HepG2 (cell line): ENCODE data around the gene LIMA1. TPM values are rescaled to one million over a fixed set of nuclear protein-coding genes. Genes with fewer than 3 reads are reported as not detected.

Experiments
- ATF1 ChIP-seq: IDR thresholded peaks from 2 replicates; pipeline ENCODE4 v1.6.1; 2016; ENCODE audit warnings: mild to moderate bottlenecking, control low read depth
- CEBPG ChIP-seq: IDR thresholded peaks from 2 replicates; pipeline ENCODE4 v1.6.1; 2016
- CSRNP1 ChIP-seq: sonication (generic); formaldehyde crosslinking; IDR thresholded peaks from 2 replicates; pipeline ENCODE4 v1.8.1; 2023; ENCODE audit warnings: mild to moderate bottlenecking, missing genetic modification reagents
- EP300 ChIP-seq, 3 experiments: sonication (generic) in 1 of 3; formaldehyde crosslinking in 1 of 3; IDR thresholded peaks; 2 replicates each; pipeline versions ENCODE4 v1.5.1 to v1.6.1; 2011 to 2020; ENCODE audit warnings: low read depth in 2 of 3, low read length in 2 of 3, borderline replicate concordance in 1 of 3, improper control_type of control experiment in 1 of 3, mild to moderate bottlenecking in 1 of 3, missing genetic modification reagents in 1 of 3, moderate library complexity in 1 of 3
- ETV6 ChIP-seq: sonication (generic); formaldehyde crosslinking; conservative IDR thresholded peaks from 2 replicates; pipeline ENCODE4 v1.4.0; 2020; ENCODE audit warnings: missing genetic modification reagents
- HOXA5 ChIP-seq: sonication (generic); formaldehyde crosslinking; IDR thresholded peaks from 2 replicates; pipeline ENCODE4 v1.4.0; 2020; ENCODE audit warnings: missing genetic modification reagents
- IKZF4 ChIP-seq: sonication (generic); formaldehyde crosslinking; IDR thresholded peaks from 2 replicates; pipeline ENCODE4 v1.5.1; 2020; ENCODE audit warnings: borderline replicate concordance, mild to moderate bottlenecking, low read depth, missing genetic modification reagents; ENCODE audit errors: not compliant biosample characterization
- IRF1 ChIP-seq: sonication (generic); formaldehyde crosslinking; IDR thresholded peaks from 2 replicates; pipeline ENCODE4 v1.4.0; 2020; ENCODE audit warnings: low read depth, mild to moderate bottlenecking, missing genetic modification reagents
- KAT2B ChIP-seq: fragments of 150-350 bp; IDR thresholded peaks from 2 replicates; pipeline ENCODE4 v1.6.1; 2014; ENCODE audit warnings: low read depth, low read length, borderline replicate concordance
- KLF13 ChIP-seq: sonication (generic); formaldehyde crosslinking; IDR thresholded peaks from 2 replicates; pipeline ENCODE4 v1.4.0; 2020; ENCODE audit warnings: mild to moderate bottlenecking, missing genetic modification reagents
- NCOA1 ChIP-seq: sonication (generic); formaldehyde crosslinking; IDR thresholded peaks from 2 replicates; pipeline ENCODE4 v1.9.0; 2021; ENCODE audit warnings: missing genetic modification reagents
- NCOA2 ChIP-seq: sonication (generic); formaldehyde crosslinking; IDR thresholded peaks from 2 replicates; pipeline ENCODE4 v1.8.0; 2022; ENCODE audit warnings: inconsistent platforms
- NCOR1 ChIP-seq: fragments of 200-600 bp; sonication (generic); IDR thresholded peaks from 2 replicates; pipeline ENCODE4 v1.7.0; 2017; ENCODE audit warnings: antibody characterized with exemption, low read length, borderline replicate concordance
- RXRB ChIP-seq: IDR thresholded peaks from 2 replicates; pipeline ENCODE4 v1.6.1; 2016; ENCODE audit warnings: borderline replicate concordance, missing genetic modification reagents, missing compliant biosample characterization
- SOX6 ChIP-seq, 2 experiments: fragments of 450-650 bp in 1 of 2; sonication (generic) in 1 of 2; formaldehyde crosslinking in 1 of 2; IDR thresholded peaks; 2 replicates each; pipeline versions ENCODE4 v1.4.0 to v1.6.1; 2017 to 2020; ENCODE audit warnings: antibody characterized with exemption in 1 of 2, mild to moderate bottlenecking in 1 of 2, missing genetic modification reagents in 1 of 2
- THAP9 ChIP-seq: sonication (generic); formaldehyde crosslinking; IDR thresholded peaks from 2 replicates; pipeline ENCODE4; 2020; ENCODE audit warnings: missing genetic modification reagents, mild to moderate bottlenecking, borderline replicate concordance
- TRIM22 ChIP-seq: fragments of 450-650 bp; IDR thresholded peaks from 2 replicates; pipeline ENCODE4 v1.6.1; 2017
- YY1 ChIP-seq: IDR thresholded peaks from 2 replicates; pipeline ENCODE4 v1.6.1; 2011; ENCODE audit warnings: low read length, low read depth, moderate library complexity, mild to moderate bottlenecking; ENCODE audit not compliant: insufficient read depth, insufficient replicate concordance
- ZBTB7B ChIP-seq: sonication (generic); formaldehyde crosslinking; IDR thresholded peaks from 2 replicates; pipeline ENCODE4 v1.4.0; 2020; ENCODE audit warnings: missing genetic modification reagents
- ZFP36 ChIP-seq: fragments of 150-350 bp; IDR thresholded peaks from 2 replicates; pipeline ENCODE4 v1.6.1; 2018; ENCODE audit warnings: borderline replicate concordance, low read length, low read depth; ENCODE audit not compliant: partially characterized antibody
- ZFP36L2 ChIP-seq: sonication (generic); formaldehyde crosslinking; IDR thresholded peaks from 2 replicates; pipeline ENCODE4 v1.4.0; 2020; ENCODE audit warnings: missing genetic modification reagents
- ZNF12 ChIP-seq: sonication (generic); formaldehyde crosslinking; IDR thresholded peaks from 2 replicates; pipeline ENCODE4 v1.5.0; 2020; ENCODE audit warnings: missing genetic modification reagents
- polyA plus RNA-seq, 8 experiments: library from polyadenylated mRNA; depleted of rRNA in 3 of 8; stranded (reverse) in 7 of 8; unstranded in 1 of 8; fragments of >200 nt; fragmentation: Illumina TruSeq in 4 of 8; extraction: Trizol in 4 of 8; gene quantifications; 2 replicates each; pipeline versions ENCODE4 v1.2.1 to v1.2.3, GENCODE V29; 2011 to 2016; ENCODE audit warnings: low read depth in 4 of 8, missing spikeins in 1 of 8, mixed read lengths in 1 of 8; ENCODE audit not compliant: insufficient read depth in 1 of 8
- total RNA-seq, 5 experiments: library from RNA; depleted of rRNA; stranded (reverse); fragments of >200 nt; fragmentation: Illumina TruSeq; extraction: Trizol; gene quantifications; 2 replicates each; pipeline ENCODE4 v1.2.3, GENCODE V29; 2016; ENCODE audit warnings: low read depth in 1 of 5
- TF ChIP-seq, protein P1 (sequence below): sonication (generic); formaldehyde crosslinking; IDR thresholded peaks from 2 replicates; pipeline ENCODE4 v1.8.1; 2023; ENCODE audit warnings: mild to moderate bottlenecking, missing genetic modification reagents, borderline replicate concordance

LIMA1 gene
- total and polyA plus RNA-seq, 2 of the 13 experiments (the other 11 are each of a cell fraction or from before 2014, with no cell fraction given): 13.0 to 19.8 TPM

DNA sequence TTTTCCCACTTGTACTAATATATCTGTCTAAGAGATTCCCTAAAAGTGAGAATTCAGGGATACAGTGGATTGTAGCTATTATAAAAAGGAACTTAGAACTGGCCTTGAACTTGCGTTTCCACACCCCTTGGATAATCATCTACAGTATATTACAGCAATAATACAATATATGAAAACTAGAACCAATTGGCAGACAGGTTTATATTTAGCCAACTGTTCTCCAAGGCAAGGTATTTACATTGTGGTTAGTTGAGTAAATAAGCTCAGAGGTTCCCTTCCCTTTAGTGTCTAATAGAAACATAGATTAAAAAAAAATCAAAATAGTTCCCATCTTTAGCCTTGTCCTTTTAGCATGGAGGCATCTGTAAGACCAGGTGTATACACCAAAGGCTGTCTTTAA, 42.1 kb downstream of the LIMA1 start (continued):
- peak; percentile 38 for TF ChIP-seq CEBPG (CRISPR knock-in tag)
- no peak for TF ChIP-seq ZBTB7B (CRISPR knock-in tag)
- TF ChIP-seq KAT2B: no peak
- TF ChIP-seq NCOR1: peak; percentile 84; the same call in 1 of the 2 replicates
- no peak for TF ChIP-seq TRIM22
- no peak for TF ChIP-seq SOX6 (IDR thresholded peaks at IDR 0.05)
- TF ChIP-seq SOX6 (CRISPR knock-in tag; IDR thresholded peaks at IDR 0.05): peak; percentile 52; the same call in 1 of the 2 replicates
- TF ChIP-seq NCOA2: peak; percentile 83
- TF ChIP-seq THAP9 (CRISPR knock-in tag): no peak
- no peak for TF ChIP-seq YY1
- TF ChIP-seq RXRB (CRISPR knock-in tag): peak; percentile 59; the same call in 1 of the 2 replicates
- TF ChIP-seq ATF1: no peak
- no peak for TF ChIP-seq ZNF12 (CRISPR knock-in tag)
- TF ChIP-seq, protein P1, sequence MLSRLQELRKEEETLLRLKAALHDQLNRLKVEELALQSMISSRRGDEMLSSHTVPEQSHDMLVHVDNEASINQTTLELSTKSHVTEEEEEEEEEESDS (CRISPR knock-in tag): no peak
- TF ChIP-seq NCOA1 (CRISPR knock-in tag): no peak
- peak in 1 of 2 experiments; percentile 86; a peak in 2 of 4 replicates for TF ChIP-seq EP300 (IDR thresholded peaks at IDR 0.05; ENCODE audit: low read depth in 2 of 2, low read length in 2 of 2)
- TF ChIP-seq EP300 (CRISPR knock-in tag; IDR thresholded peaks at IDR 0.05; ENCODE audit: borderline replicate concordance): peak; percentile 42; the same call in 1 of the 2 replicates
- TF ChIP-seq KLF13: no peak
- TF ChIP-seq ZFP36L2 (CRISPR knock-in tag): no peak
- TF ChIP-seq ETV6 (CRISPR knock-in tag): no peak
- no peak for TF ChIP-seq IRF1 (CRISPR knock-in tag)
- no peak for TF ChIP-seq IKZF4
- TF ChIP-seq CSRNP1 (CRISPR knock-in tag): no peak
- no peak for TF ChIP-seq ZFP36
- no peak for TF ChIP-seq HOXA5 (CRISPR knock-in tag)
